HFF-Myc (cell line): ENCODE results near the gene CAMTA2.

ENCODE experiments used
- DNase-seq: peaks from one replicate; pipeline ENCODE4 v3.0.0-alpha.2; 2011; ENCODE audit warnings: low read depth; ENCODE audit errors: extremely low read depth
- H3K4me3 ChIP-seq: replicated peaks from 2 replicates; pipeline ENCODE4 v1.5.1; 2011; ENCODE audit warnings: low read depth, mild to moderate bottlenecking, control low read depth, low read length
- TF ChIP-seq, protein P1 (sequence below): IDR thresholded peaks from 2 replicates; pipeline ENCODE4 v1.5.1; 2012; ENCODE audit warnings: mild to moderate bottlenecking, low read depth, low read length, control low read depth; ENCODE audit errors: missing control alignments

CAMTA2 gene

DNA sequence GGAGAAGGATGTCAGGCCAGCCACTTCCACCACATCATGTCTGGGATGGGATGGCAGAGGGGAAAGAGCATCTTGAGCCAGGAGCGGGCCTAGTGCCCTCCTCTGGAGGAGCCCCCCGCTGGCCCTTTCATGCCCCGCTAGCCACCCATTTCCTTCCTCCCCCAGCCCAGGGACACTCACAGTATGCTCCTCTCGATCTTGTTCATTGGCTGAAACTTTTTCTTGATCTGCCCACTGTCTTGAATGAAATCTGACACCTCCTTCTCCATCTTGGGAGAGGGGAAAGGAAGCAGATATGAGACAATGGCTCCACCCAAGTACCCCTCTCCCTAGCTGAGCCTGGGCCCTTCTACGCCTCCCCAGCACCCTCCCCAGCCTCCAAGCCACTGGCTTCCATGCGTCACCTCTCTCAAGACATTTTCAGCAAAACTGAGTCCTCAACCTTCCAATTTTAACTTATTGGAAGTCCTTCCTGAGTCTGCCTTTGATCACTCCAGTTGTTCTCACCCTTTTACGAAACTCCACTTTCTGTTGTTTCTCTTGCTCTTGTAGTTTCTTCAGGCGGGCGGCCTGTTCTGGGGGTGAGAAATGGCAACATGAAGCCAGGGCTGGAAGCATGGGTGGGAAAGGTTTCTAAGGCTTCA lies 27.1 kb downstream of the CAMTA2 start:
- no peak for DNase-seq
- TF ChIP-seq, protein P1, sequence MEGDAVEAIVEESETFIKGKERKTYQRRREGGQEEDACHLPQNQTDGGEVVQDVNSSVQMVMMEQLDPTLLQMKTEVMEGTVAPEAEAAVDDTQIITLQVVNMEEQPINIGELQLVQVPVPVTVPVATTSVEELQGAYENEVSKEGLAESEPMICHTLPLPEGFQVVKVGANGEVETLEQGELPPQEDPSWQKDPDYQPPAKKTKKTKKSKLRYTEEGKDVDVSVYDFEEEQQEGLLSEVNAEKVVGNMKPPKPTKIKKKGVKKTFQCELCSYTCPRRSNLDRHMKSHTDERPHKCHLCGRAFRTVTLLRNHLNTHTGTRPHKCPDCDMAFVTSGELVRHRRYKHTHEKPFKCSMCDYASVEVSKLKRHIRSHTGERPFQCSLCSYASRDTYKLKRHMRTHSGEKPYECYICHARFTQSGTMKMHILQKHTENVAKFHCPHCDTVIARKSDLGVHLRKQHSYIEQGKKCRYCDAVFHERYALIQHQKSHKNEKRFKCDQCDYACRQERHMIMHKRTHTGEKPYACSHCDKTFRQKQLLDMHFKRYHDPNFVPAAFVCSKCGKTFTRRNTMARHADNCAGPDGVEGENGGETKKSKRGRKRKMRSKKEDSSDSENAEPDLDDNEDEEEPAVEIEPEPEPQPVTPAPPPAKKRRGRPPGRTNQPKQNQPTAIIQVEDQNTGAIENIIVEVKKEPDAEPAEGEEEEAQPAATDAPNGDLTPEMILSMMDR, result no peak
- H3K4me3 ChIP-seq, result no peak overlapping the region

- H3K4me3 ChIP-seq, result no peak overlapping the region
- TF ChIP-seq, protein P1, result no peak
- no peak for DNase-seq
Measured at GRCh38 chr17:4959261-4959965, 28.1 kb downstream of the CAMTA2 start.

DNA sequence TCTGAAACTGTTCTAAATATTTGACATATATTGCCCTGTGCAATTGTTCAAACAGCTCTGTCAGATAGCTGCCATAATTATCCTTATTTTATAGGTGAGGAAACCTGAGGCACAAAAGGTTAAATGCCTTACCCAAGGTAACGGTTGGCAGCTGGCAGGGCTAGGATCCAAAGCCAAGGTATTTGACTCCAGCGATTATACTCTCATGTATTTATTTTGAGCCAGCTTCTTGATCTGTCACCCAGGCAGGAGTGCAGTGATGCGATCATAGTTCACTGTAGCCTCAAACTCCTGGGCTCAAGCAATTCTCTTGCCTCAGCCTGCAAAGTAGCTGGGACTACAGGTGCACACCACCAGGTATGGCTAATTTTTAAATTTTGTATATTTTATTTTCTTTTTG lies 29.4 kb downstream of the CAMTA2 start:
- TF ChIP-seq, protein P1, result no peak
- no peak overlapping the region for H3K4me3 ChIP-seq
- no peak for DNase-seq

DNA sequence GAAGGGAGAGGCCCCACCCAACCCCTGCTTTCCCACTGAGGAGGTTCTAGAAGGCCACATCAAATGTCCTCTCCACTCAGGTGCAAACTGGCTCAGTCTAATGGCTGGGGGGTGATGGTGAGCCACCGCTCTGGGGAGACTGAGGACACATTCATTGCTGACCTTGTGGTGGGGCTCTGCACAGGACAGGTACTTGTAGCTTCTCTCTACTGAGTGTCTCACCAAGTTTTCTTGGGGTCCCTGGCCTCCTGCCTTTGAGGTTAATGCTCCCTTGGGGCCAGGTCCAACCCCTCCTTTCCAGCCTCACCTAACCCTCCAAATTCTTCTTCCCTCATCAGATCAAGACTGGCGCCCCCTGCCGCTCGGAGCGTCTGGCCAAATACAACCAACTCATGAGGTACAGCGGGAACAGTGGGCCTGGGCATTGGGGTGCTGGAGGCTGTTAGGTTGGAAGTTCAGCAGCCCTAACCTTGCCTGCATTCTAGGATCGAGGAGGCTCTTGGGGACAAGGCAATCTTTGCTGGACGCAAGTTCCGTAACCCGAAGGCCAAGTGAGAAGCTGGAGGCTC lies 30.9 kb downstream of the CAMTA2 start:
- TF ChIP-seq, protein P1, result peak; percentile 22
- no peak for DNase-seq
- H3K4me3 ChIP-seq, result no peak overlapping the region

GRCh38 chr17:4955091-4955490 lies 32.4 kb downstream of the CAMTA2 start:
- no peak overlapping the region for H3K4me3 ChIP-seq

DNA sequence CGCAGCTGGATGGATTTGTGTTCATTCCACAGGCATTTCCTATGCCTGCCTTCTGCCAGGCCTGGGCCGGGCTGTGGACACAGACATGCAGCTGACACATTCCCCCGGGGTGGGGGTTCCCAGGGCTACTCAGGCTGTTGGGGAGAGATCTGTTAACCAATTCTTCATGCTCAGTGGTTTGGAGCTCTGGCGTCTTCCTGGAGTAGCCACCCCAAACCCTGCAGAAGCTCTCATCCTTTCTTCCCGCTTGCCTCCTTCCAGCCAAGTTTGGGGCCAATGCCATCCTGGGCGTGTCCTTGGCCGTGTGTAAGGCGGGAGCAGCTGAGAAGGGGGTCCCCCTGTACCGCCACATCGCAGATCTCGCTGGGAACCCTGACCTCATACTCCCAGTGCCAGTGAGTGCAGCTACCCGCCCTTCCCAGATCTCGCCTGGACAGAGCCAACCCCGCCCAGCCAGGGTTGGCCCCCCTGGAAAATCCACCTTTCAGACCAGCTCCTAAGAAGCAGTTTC lies 34.0 kb downstream of the CAMTA2 start:
- TF ChIP-seq, protein P1, result no peak
- H3K4me3 ChIP-seq, result no peak overlapping the region
- no peak for DNase-seq

More at GRCh38 chr17:4955091-4955490, 32.4 kb downstream of the CAMTA2 start:
- no peak for DNase-seq
- TF ChIP-seq, protein P1, result no peak
